Fibroblast of villous mesenchyme (primary cell): ENCODE measurements around the gene VPS36. TPM values are rescaled to one million over a fixed set of nuclear protein-coding genes. Genes with fewer than 3 reads are reported as not detected.
"Not testable (repeated sequence)": the region's sequence is repeated elsewhere in the genome, so short reads cannot be mapped to it uniquely, and the experiment has no call there.

Source experiments
- DNase-seq: peaks from one replicate; pipeline ENCODE4 v3.0.0-alpha.2; 2010; ENCODE audit warnings: low read depth
- H3K4me3 ChIP-seq: 2 replicates; pipeline ENCODE4 v1.5.1; 2011; ENCODE audit warnings: low read depth, mild to moderate bottlenecking, low read length
- total RNA-seq: library from RNA; depleted of rRNA; stranded (reverse); fragments of >200 nt; gene quantifications from 2 replicates; pipeline ENCODE4 v1.2.3, GENCODE V29; 2012
- TF ChIP-seq, protein P1 (sequence below): IDR thresholded peaks from 2 replicates; pipeline ENCODE4 v1.5.1; 2012; ENCODE audit warnings: low read depth, mild to moderate bottlenecking, low read length; ENCODE audit not compliant: insufficient read depth

The VPS36 gene
- total RNA-seq, 1 donor: 39.3 TPM

DNA sequence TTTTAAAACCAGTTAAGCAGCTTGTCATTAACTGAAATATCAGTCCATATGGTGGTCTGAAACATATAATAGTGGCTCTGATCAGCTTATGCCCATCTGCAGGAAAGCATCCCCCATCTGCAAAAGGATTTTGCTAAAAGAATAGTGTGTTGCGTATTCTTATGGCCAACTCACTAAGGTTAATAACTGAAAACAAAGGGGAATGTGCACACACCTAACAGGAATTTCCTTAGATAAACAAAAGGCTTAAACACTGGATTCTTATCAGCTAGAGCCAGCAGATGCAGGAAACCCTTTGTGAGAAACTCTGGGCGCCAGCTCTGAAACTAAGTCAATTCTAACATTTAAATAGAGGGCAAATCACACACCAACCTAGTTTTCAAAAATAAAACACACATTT, 22.1 kb downstream of the VPS36 start:
- peak; percentile 9 for DNase-seq
- TF ChIP-seq, protein P1, sequence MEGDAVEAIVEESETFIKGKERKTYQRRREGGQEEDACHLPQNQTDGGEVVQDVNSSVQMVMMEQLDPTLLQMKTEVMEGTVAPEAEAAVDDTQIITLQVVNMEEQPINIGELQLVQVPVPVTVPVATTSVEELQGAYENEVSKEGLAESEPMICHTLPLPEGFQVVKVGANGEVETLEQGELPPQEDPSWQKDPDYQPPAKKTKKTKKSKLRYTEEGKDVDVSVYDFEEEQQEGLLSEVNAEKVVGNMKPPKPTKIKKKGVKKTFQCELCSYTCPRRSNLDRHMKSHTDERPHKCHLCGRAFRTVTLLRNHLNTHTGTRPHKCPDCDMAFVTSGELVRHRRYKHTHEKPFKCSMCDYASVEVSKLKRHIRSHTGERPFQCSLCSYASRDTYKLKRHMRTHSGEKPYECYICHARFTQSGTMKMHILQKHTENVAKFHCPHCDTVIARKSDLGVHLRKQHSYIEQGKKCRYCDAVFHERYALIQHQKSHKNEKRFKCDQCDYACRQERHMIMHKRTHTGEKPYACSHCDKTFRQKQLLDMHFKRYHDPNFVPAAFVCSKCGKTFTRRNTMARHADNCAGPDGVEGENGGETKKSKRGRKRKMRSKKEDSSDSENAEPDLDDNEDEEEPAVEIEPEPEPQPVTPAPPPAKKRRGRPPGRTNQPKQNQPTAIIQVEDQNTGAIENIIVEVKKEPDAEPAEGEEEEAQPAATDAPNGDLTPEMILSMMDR: no peak
- H3K4me3 ChIP-seq: no peak overlapping the region

DNA sequence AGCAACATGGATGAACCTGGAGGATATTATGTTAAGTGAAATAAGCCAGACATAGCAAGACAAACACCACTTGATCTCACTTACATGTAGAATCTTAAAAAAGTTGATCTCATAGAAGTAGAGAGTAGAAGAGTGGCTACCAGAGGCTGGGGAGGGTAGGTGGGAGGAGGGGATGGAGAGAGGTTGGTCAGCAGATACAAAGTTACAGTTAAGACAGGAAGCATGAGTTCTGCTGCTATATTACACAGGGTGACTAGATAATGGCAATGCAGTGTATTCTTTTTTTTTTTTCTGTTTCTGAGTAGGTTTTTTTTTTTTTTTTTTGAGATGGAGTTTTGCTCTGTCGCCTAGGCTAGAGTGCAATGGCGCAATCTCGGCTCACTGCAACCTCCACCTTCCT, 29.2 kb downstream of the VPS36 start:
- TF ChIP-seq, protein P1: no peak
- no peak overlapping the region for H3K4me3 ChIP-seq
- no peak for DNase-seq

DNA sequence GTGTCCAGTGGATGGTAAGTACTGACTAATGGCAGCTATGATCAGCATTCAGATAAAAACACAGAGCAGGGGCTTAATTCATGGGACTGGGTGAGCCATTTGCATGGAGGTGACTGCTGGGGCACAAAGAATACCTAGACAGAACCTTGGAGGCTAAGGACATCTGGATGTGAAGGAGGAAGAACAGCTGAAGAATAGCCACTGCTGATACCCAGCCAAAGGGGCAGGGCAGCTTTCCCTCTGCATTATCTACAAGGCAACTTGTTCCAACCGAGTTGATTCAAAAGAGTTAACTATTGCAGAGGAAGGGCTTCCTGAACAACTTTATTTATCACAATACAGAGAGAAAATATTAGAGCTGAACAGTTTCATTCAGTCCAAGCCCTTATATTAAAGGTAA, 31.4 kb downstream of the VPS36 start:
- TF ChIP-seq, protein P1: no peak
- no peak for DNase-seq
- no peak overlapping the region for H3K4me3 ChIP-seq

DNA sequence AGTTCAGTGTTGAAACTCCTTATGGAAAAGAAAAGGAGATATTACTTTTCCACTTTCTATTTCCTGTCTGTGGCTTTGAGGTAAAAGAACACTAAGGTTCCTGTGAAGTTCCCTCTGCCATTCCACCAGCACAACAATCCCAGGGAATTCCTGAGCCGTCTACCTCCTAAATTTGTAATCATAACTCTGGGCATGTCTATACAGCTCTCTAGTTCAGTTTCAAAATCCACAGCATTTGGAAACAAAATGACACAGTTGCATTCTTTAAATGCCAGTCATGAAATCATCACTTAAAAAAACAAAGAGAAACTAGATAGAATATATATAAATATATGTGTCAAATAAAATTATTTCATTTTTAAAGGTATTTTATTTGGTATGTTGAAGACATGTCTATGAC, 35.5 kb downstream of the VPS36 start:
- no peak overlapping the region for H3K4me3 ChIP-seq
- TF ChIP-seq, protein P1: no peak
- peak; percentile 34 for DNase-seq

DNA sequence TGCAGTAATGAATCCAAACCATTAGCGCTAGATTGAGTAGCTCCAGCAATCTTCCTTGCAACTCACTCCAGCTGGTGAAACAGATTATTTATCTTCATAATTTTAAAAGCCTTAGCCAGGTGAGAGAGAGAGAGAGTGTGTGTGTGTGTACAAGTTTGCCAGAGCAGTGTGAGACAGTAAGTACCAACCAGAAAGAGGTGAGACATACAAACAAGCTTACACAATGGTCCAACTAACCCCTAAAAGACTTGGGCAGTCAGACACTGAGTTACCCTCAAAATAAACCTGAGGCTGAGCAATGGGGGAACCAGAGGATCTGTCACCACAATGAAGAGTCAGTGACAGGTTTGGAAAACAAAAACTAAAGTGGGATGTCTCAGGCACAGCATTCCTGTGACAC, 36.4 kb downstream of the VPS36 start:
- no peak overlapping the region for H3K4me3 ChIP-seq
- TF ChIP-seq, protein P1: no peak
- DNase-seq: no peak

DNA sequence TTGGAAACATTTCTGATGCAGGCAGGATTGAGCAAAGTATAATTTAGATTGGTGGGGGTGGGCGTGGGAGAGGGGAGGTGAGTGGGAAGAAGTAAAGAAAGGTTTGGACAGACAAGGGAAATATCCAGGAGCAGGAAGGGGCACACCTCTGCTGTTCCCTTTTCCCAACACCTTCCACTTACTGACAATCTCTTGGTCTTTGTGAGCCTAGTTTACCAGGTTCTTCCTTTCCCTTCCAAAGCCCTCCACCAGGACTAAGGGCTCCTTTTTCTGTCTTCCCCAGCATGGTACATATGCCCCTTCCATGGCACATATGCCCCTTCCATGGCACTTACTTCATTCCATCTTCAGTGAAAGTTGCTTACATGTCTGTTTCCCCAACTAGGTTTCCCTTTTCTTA, 38.3 kb downstream of the VPS36 start:
- no peak overlapping the region for H3K4me3 ChIP-seq
- TF ChIP-seq, protein P1: no peak
- DNase-seq: no peak

DNA sequence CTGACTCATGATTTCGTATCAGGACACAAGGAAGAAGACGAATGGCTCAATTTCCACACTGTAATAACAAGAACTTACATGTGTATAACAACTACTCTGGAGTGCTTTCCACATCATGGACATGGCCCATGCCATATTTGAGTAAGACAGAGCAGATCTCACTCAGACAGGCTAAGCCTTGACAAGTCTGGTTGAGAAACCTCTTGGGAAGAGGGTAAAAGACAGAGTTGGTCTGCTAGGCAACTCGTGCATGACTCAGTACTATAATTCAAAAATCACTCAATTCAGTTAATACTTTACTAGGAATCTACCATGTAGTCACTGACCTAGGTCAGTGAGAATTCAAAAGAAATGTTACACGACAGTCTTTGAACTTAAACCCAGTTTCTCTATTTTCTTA, 38.8 kb downstream of the VPS36 start:
- no peak overlapping the region for H3K4me3 ChIP-seq
- DNase-seq: no peak
- TF ChIP-seq, protein P1: no peak

DNA sequence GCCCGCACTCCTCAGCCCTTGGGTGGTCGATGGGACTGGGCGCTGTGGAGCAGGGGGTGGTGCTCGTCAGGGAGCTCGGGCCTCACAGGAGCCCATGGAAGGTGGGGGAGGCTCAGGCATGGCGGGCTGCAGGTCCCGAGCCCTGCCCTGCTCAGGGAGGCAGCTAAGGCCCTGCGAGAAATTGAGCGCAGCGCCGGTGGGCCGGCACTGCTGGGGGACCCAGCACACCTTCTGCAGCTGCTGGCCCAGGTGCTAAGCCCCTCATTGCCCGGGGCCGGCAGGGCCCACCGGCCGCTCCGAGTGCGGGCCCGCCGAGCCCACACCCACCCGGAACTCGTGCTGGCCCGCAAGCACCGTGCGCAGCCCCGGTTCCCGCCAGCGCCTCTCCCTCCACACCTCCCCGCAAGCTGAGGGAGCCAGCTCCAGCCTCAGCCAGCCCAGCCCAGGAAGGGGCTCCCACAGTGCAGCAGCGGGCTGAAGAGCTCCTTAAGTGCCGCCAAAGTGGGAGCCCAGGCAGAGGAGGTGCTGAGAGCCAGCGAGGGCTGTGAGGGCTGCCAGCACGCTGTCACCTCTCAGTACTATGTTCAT, 42.3 kb downstream of the VPS36 start:
- H3K4me3 ChIP-seq, DNase-seq: not testable (repeated sequence)

DNA sequence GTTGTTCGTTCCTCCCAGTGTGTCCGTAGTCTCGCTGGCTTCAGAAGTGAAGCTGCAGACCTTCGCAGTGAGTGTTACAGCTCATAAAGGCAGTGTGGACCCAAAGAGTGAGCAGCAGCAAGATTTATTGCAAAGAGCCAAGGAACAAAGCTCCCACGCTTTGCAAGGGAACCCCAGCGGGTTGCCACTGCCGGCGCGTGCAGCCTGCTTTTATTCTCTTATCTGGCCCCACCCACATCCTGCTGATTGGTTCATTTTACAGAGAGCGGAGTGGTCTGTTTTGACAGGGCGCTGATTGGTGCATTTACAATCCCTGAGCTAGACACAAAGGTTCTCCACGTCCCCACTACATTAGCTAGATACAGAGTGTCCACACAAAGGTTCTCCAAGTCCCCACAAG, 43.0 kb downstream of the VPS36 start:
- H3K4me3 ChIP-seq, DNase-seq: not testable (repeated sequence)
